ENCODE results near the gene RBM44. TPM values are rescaled to one million over a fixed set of nuclear protein-coding genes. Genes with fewer than 3 reads are reported as not detected.

The RBM44 gene
- total RNA-seq, 4 donors from 2014 or later, result 0.38 to 2.6 (median 1.7) TPM

GRCh38 chr2:237874585-237875161 lies 76.1 kb downstream of the RBM44 start:
- no peak for TF ChIP-seq CTCF (IDR thresholded peaks at IDR 0.05; ENCODE audit: low read depth)

- no peak for TF ChIP-seq CTCF (IDR thresholded peaks at IDR 0.05; ENCODE audit: low read depth)
Measured at GRCh38 chr2:237875256-237876060, 76.9 kb downstream of the RBM44 start.

GRCh38 chr2:237876061-237876526 lies 77.5 kb downstream of the RBM44 start:
- no peak for TF ChIP-seq CTCF (IDR thresholded peaks at IDR 0.05; ENCODE audit: low read depth)

GRCh38 chr2:237876532-237876931 lies 78.0 kb downstream of the RBM44 start:
- no peak for TF ChIP-seq CTCF (IDR thresholded peaks at IDR 0.05; ENCODE audit: low read depth)

GRCh38 chr2:237876951-237877491 lies 78.4 kb downstream of the RBM44 start:
- no peak for TF ChIP-seq CTCF (IDR thresholded peaks at IDR 0.05; ENCODE audit: low read depth)

DNA sequence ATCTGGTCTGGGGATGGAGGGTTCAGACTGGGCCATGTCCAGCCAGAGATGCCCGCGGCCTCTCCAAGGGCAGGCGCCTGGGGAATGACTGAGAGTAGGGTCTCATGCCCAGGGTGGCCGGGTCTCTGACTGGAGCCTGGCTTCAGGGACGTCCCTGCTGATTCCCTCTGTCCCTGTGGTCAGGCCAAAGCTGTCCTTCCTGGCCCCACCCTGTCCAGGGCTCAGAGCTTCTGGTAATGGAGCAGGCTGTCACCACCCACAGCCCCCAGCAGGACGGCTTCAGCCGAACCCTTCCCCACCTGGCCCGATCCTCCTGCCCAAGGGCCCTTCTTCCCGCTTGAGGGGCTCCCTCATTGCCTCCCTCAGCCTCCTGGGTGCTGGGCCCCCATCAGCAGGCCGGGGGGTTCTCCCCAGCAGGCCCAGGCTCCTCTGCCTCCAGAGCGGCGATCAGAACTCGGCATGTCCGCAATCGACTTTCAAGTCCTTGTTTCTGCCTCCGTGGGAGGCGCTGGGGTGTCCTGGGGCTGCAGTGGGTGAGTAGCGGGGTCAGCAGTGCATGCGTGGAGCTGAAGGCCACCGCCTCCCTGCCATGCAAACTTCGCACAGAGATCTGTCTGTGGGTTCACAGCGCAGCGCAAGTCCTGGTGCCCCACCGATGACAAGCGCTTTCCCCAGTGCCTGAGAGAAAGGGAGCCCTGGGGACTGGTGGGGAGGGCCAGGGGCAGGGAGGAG lies 79.2 kb downstream of the RBM44 start:
- TF ChIP-seq CTCF (IDR thresholded peaks at IDR 0.05; ENCODE audit: low read depth), result no peak
